ENCODE data around the gene PLEKHG1.

PLEKHG1 gene

DNA sequence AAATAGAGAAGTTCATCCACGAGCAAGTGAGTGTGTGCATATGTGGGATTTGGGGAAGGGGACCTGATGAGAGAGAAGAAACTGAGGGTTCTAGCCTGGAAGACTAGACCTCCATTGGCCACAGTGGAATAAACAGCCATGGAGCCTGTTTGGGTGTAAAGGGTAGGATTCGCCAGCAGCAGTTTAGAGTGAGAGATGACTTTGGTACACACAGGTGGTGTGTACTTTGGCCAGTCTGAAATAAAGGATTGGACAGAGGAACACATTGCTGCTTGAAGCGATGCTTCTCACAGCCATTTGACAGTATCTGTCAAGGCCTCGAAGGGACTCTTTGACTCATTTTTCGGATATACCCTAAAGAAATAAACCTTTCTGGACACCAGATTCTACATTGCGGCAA lies 29.2 kb downstream of the PLEKHG1 start:
- CTCF ChIA-PET = no interaction called here

DNA sequence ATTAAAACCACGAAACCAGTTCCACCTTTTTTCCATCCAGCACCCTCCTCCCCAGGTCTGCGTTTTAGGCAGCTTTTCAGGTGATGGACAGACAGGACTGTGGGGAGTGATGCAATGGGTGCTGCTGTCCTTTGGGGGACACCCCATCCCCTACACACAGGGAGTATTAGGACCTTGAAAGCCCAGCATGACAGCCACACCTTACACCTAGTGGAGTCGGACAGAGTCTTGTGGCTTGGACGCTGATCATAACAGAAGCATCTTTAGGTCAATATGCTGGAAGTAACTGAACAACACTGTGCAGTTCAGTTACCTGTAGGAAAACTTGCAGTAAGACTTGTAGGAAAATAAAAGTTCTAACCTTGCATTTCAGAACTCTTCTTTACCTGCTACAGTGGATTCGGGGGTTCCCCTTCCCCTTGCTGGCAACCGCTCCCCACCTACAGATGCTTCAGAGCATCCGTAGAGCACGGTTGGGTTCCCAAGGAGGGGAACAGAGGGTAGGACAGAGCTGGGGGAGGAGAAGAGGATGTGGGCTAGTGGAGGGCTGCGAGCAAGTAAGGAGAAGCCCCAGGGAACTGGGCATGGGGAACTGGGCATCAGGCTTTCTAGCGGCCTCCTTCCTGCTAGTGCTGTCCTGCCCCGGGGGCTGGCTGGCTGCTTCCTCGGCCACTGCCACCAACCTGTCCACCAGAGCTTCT lies 31.7 kb downstream of the PLEKHG1 start:
- POLR2A ChIA-PET = no interaction called here
- DNase-seq (ENCODE audit: extremely low spot score) = no peak
- CTCF ChIA-PET = no interaction called here
- TF ChIP-seq CTBP1 (IDR thresholded peaks at IDR 0.05; ENCODE audit: borderline replicate concordance) (no peak), SUZ12 (IDR thresholded peaks at IDR 0.05) (no peak), ARNT (IDR thresholded peaks at IDR 0.05) (no peak), SP1 (IDR thresholded peaks at IDR 0.05) (no peak), ELF4 (IDR thresholded peaks at IDR 0.05) (no peak), TARDBP (IDR thresholded peaks at IDR 0.05) (no peak), NFRKB (IDR thresholded peaks at IDR 0.05) (no peak), FOXK2 (IDR thresholded peaks at IDR 0.05) (no peak), LEF1 (IDR thresholded peaks at IDR 0.05; ENCODE audit: borderline replicate concordance) (no peak)

More for the DNA sequence above, 29.2 kb downstream of the PLEKHG1 start:
- POLR2A ChIA-PET = no interaction called here
- no peak for DNase-seq (ENCODE audit: extremely low spot score)
- no peak for TF ChIP-seq L3MBTL2 (conservative IDR thresholded peaks at IDR 0.05)
- TF ChIP-seq HDGF (IDR thresholded peaks at IDR 0.05; ENCODE audit: borderline replicate concordance) = no peak
- no peak for TF ChIP-seq CTBP1 (IDR thresholded peaks at IDR 0.05; ENCODE audit: borderline replicate concordance)
- TF ChIP-seq ZNF384 (IDR thresholded peaks at IDR 0.05) = no peak
- no peak for TF ChIP-seq LEF1 (IDR thresholded peaks at IDR 0.05; ENCODE audit: borderline replicate concordance)
- no peak for TF ChIP-seq FOXA1 (IDR thresholded peaks at IDR 0.05)
- TF ChIP-seq PKNOX1 (IDR thresholded peaks at IDR 0.05) = no peak
- TF ChIP-seq SUZ12 (IDR thresholded peaks at IDR 0.05) = no peak
- no peak for TF ChIP-seq ELF4 (IDR thresholded peaks at IDR 0.05)
- TF ChIP-seq ARNT (IDR thresholded peaks at IDR 0.05) = no peak
- no peak for TF ChIP-seq FOXM1 (IDR thresholded peaks at IDR 0.05; ENCODE audit: borderline replicate concordance)
- TF ChIP-seq TARDBP (IDR thresholded peaks at IDR 0.05) = no peak
- no peak for TF ChIP-seq FOXK2 (IDR thresholded peaks at IDR 0.05)
- no peak for TF ChIP-seq NFRKB (IDR thresholded peaks at IDR 0.05)
- TF ChIP-seq BHLHE40 (IDR thresholded peaks at IDR 0.05; ENCODE audit: borderline replicate concordance) = no peak
- TF ChIP-seq SP1 (IDR thresholded peaks at IDR 0.05) = no peak

GRCh38 chr6:150631984-150632642 lies 32.4 kb downstream of the PLEKHG1 start:
- CTCF ChIA-PET = interaction anchor here (0.9 to 1.2 kb wide), 2 partner anchors 13 to 54 kb away, joined by 3 read pairs; no protein-coding TSS in a partner anchor
- no peak for DNase-seq (ENCODE audit: extremely low spot score)
- TF ChIP-seq BHLHE40 (IDR thresholded peaks at IDR 0.05; ENCODE audit: borderline replicate concordance) (no peak), ZNF384 (IDR thresholded peaks at IDR 0.05) (no peak), HDGF (IDR thresholded peaks at IDR 0.05; ENCODE audit: borderline replicate concordance) (no peak)
- POLR2A ChIA-PET = no interaction called here

GRCh38 chr6:150632785-150633485 lies 33.2 kb downstream of the PLEKHG1 start:
- POLR2A ChIA-PET = no interaction called here
- TF ChIP-seq FOXK2 (IDR thresholded peaks at IDR 0.05) (no peak), SUZ12 (IDR thresholded peaks at IDR 0.05) (no peak), ZNF384 (IDR thresholded peaks at IDR 0.05) (no peak), SP1 (IDR thresholded peaks at IDR 0.05) (no peak), FOXA1 (IDR thresholded peaks at IDR 0.05) (no peak), L3MBTL2 (conservative IDR thresholded peaks at IDR 0.05) (no peak), TARDBP (IDR thresholded peaks at IDR 0.05) (no peak), HDGF (IDR thresholded peaks at IDR 0.05; ENCODE audit: borderline replicate concordance) (no peak), LEF1 (IDR thresholded peaks at IDR 0.05; ENCODE audit: borderline replicate concordance) (no peak), ARNT (IDR thresholded peaks at IDR 0.05) (no peak)
- no peak for DNase-seq (ENCODE audit: extremely low spot score)
- CTCF ChIA-PET = interaction anchor here (0.9 to 1.2 kb wide), 2 partner anchors 13 to 53 kb away, joined by 3 read pairs; no protein-coding TSS in a partner anchor

GRCh38 chr6:150633486-150633834 lies 33.8 kb downstream of the PLEKHG1 start:
- CTCF ChIA-PET = interaction anchor here (0.7 to 1.2 kb wide), 2 partner anchors 11 to 52 kb away, joined by 3 to 4 read pairs; no protein-coding TSS in a partner anchor
- POLR2A ChIA-PET = no interaction called here
- no peak for DNase-seq (ENCODE audit: extremely low spot score)
- TF ChIP-seq L3MBTL2 (conservative IDR thresholded peaks at IDR 0.05) (no peak), TARDBP (IDR thresholded peaks at IDR 0.05) (no peak), NFRKB (IDR thresholded peaks at IDR 0.05) (no peak), LEF1 (IDR thresholded peaks at IDR 0.05; ENCODE audit: borderline replicate concordance) (no peak), HDGF (IDR thresholded peaks at IDR 0.05; ENCODE audit: borderline replicate concordance) (no peak), ARNT (IDR thresholded peaks at IDR 0.05) (no peak), FOXK2 (IDR thresholded peaks at IDR 0.05) (no peak), CTBP1 (IDR thresholded peaks at IDR 0.05; ENCODE audit: borderline replicate concordance) (no peak), ZNF384 (IDR thresholded peaks at IDR 0.05) (no peak), SUZ12 (IDR thresholded peaks at IDR 0.05) (no peak), FOXA1 (IDR thresholded peaks at IDR 0.05) (no peak), PKNOX1 (IDR thresholded peaks at IDR 0.05) (no peak), FOXM1 (IDR thresholded peaks at IDR 0.05; ENCODE audit: borderline replicate concordance) (no peak)

Data from HEK293T (cell line).